ENCODE results near the gene GON4L.
"Not testable (repeated sequence)": the region's sequence is repeated elsewhere in the genome, so short reads cannot be mapped to it uniquely, and the experiment has no call there.

Gene GON4L

GRCh38 chr1:155896476-155896875, 39.5 kb upstream of the GON4L start:
- H3K9me3 ChIP-seq (ENCODE audit: control extremely low read depth in 1 of 5, control insufficient read depth in 4 of 5, insufficient read depth in 2 of 5, low read depth in 1 of 5, low read length in 4 of 5); H3K27me3 ChIP-seq (replicated peaks in 2 of 5; ENCODE audit: control insufficient read depth in 4 of 5, insufficient read depth in 5 of 5, low read length in 4 of 5); H3K4me3 ChIP-seq (ENCODE audit: control insufficient read depth in 1 of 7, extremely low read depth in 1 of 7, insufficient read depth in 4 of 7, low read depth in 2 of 7, low read length in 6 of 7); POLR2A ChIA-PET; DNase-seq; H3K27ac ChIP-seq (ENCODE audit: insufficient read depth in 1 of 2, low read depth in 1 of 2, low read length in 2 of 2, poor library complexity in 1 of 2, severe bottlenecking in 2 of 2); CTCF ChIA-PET: not testable (repeated sequence)
- Histone ChIP-seq H3K4me1 (ENCODE audit: control extremely low read depth in 1 of 4, control insufficient read depth in 4 of 4, insufficient read depth in 4 of 4, low read length in 3 of 4) (peaks cover 6 to 12% (median 10%) of the 10 kb centered on the region in 4 experiments), H3K36me3 (ENCODE audit: control insufficient read depth in 4 of 4, insufficient read depth in 4 of 4, low read length in 3 of 4) (peaks cover 17 to 39% (median 29%) of the 10 kb centered on the region in 4 experiments)
- WGBS (ENCODE audit: insufficient coverage) = 96% methylated on average over 8 of the region's 8 CpGs

GRCh38 chr1:155895617-155896016, 38.6 kb upstream of the GON4L start:
- H3K9me3 ChIP-seq (ENCODE audit: control extremely low read depth in 1 of 5, control insufficient read depth in 4 of 5, insufficient read depth in 2 of 5, low read depth in 1 of 5, low read length in 4 of 5); DNase-seq; H3K27ac ChIP-seq (ENCODE audit: insufficient read depth in 1 of 2, low read depth in 1 of 2, low read length in 2 of 2, poor library complexity in 1 of 2, severe bottlenecking in 2 of 2); H3K4me3 ChIP-seq (ENCODE audit: control insufficient read depth in 1 of 7, extremely low read depth in 1 of 7, insufficient read depth in 4 of 7, low read depth in 2 of 7, low read length in 6 of 7); H3K27me3 ChIP-seq (replicated peaks in 2 of 5; ENCODE audit: control insufficient read depth in 4 of 5, insufficient read depth in 5 of 5, low read length in 4 of 5): not testable (repeated sequence)
- 100% methylated on average over 2 of the region's 6 CpGs for WGBS (ENCODE audit: insufficient coverage)
- ChIA-PET POLR2A (interaction anchor here (0.6 to 0.8 kb wide), 2 partner anchors 8 to 10 kb away, joined by 3 read pairs; no protein-coding TSS in a partner anchor), CTCF (interaction anchor here (0.7 to 1.7 kb wide), 5 partner anchors 9 to 318 kb away, joined by 3 to 7 read pairs (median 3); no protein-coding TSS in a partner anchor)
- H3K4me1 ChIP-seq (ENCODE audit: control extremely low read depth in 1 of 4, control insufficient read depth in 4 of 4, insufficient read depth in 4 of 4, low read length in 3 of 4) = peaks cover 6 to 12% (median 10%) of the 10 kb centered on the region in 4 experiments
- H3K36me3 ChIP-seq (ENCODE audit: control insufficient read depth in 4 of 4, insufficient read depth in 4 of 4, low read length in 3 of 4) = peaks cover 14 to 31% (median 25%) of the 10 kb centered on the region in 4 experiments

- H3K36me3 ChIP-seq (ENCODE audit: control insufficient read depth in 4 of 4, insufficient read depth in 4 of 4, low read length in 3 of 4) = peaks cover 4 to 12% (median 11%) of the 10 kb centered on the region in 4 experiments
- ChIA-PET POLR2A (interaction anchor here (0.6 to 1.2 kb wide), 2 partner anchors 11 to 13 kb away, joined by 3 to 5 read pairs; no protein-coding TSS in a partner anchor), CTCF (interaction anchor here (0.7 to 2.8 kb wide), 5 partner anchors 10 to 90 kb away, joined by 3 to 13 read pairs (median 3); no protein-coding TSS in a partner anchor)
- no peaks in the 10 kb centered on the region for H3K9me3 ChIP-seq (ENCODE audit: control extremely low read depth in 1 of 5, control insufficient read depth in 4 of 5, insufficient read depth in 2 of 5, low read depth in 1 of 5, low read length in 4 of 5)
- no peaks in the 10 kb centered on the region for H3K27me3 ChIP-seq (replicated peaks in 2 of 5; ENCODE audit: control insufficient read depth in 4 of 5, insufficient read depth in 5 of 5, low read length in 4 of 5)
- peak; percentile 59 to 83 (median 75) for DNase-seq
- H3K4me1 ChIP-seq (ENCODE audit: control extremely low read depth in 1 of 4, control insufficient read depth in 4 of 4, insufficient read depth in 4 of 4, low read length in 3 of 4) = peaks cover 6 to 12% (median 10%) of the 10 kb centered on the region in 4 experiments
- peak overlapping the region in 2 of 7 experiments; percentile 3 to 16 for H3K4me3 ChIP-seq (ENCODE audit: control insufficient read depth in 1 of 7, extremely low read depth in 1 of 7, insufficient read depth in 4 of 7, low read depth in 2 of 7, low read length in 6 of 7)
- WGBS (ENCODE audit: insufficient coverage) = 80% methylated on average over 10 of the region's 10 CpGs
- H3K27ac ChIP-seq (ENCODE audit: insufficient read depth in 1 of 2, low read depth in 1 of 2, low read length in 2 of 2, poor library complexity in 1 of 2, severe bottlenecking in 2 of 2) = peak overlapping the region; percentile 21 to 50
Observed at GRCh38 chr1:155893389-155894142, 36.6 kb upstream of the GON4L start.

GRCh38 chr1:155892796-155893195, 35.8 kb upstream of the GON4L start:
- no peak overlapping the region for H3K4me3 ChIP-seq (ENCODE audit: control insufficient read depth in 1 of 7, extremely low read depth in 1 of 7, insufficient read depth in 4 of 7, low read depth in 2 of 7, low read length in 6 of 7)
- H3K9me3 ChIP-seq (ENCODE audit: control extremely low read depth in 1 of 5, control insufficient read depth in 4 of 5, insufficient read depth in 2 of 5, low read depth in 1 of 5, low read length in 4 of 5) = no peaks in the 10 kb centered on the region
- H3K36me3 ChIP-seq (ENCODE audit: control insufficient read depth in 4 of 4, insufficient read depth in 4 of 4, low read length in 3 of 4) = peaks cover 4 to 10% (median 8%) of the 10 kb centered on the region in 4 experiments
- ChIA-PET CTCF (interaction anchor here (0.8 to 2.8 kb wide), 6 partner anchors 10 to 104 kb away, joined by 3 to 13 read pairs (median 3); no protein-coding TSS in a partner anchor), POLR2A (interaction anchor here (0.6 kb wide), 1 partner anchor 132 kb away, joined by 3 read pairs; no protein-coding TSS in a partner anchor)
- H3K27me3 ChIP-seq (replicated peaks in 2 of 5; ENCODE audit: control insufficient read depth in 4 of 5, insufficient read depth in 5 of 5, low read length in 4 of 5) = no peaks in the 10 kb centered on the region
- peak overlapping the region; percentile 4 to 21 for H3K27ac ChIP-seq (ENCODE audit: insufficient read depth in 1 of 2, low read depth in 1 of 2, low read length in 2 of 2, poor library complexity in 1 of 2, severe bottlenecking in 2 of 2)
- no peak for DNase-seq
- H3K4me1 ChIP-seq (ENCODE audit: control extremely low read depth in 1 of 4, control insufficient read depth in 4 of 4, insufficient read depth in 4 of 4, low read length in 3 of 4) = peaks cover 6 to 12% (median 10%) of the 10 kb centered on the region in 4 experiments
- WGBS (ENCODE audit: insufficient coverage) = 94% methylated on average over 3 of the region's 3 CpGs

- no peak for DNase-seq
Observed at GRCh38 chr1:155890251-155890650, 33.2 kb upstream of the GON4L start.

GRCh38 chr1:155889566-155889965, 32.6 kb upstream of the GON4L start:
- H3K9me3 ChIP-seq (ENCODE audit: control extremely low read depth in 1 of 5, control insufficient read depth in 4 of 5, insufficient read depth in 2 of 5, low read depth in 1 of 5, low read length in 4 of 5) = no peaks in the 10 kb centered on the region
- ChIA-PET CTCF (no interaction called here), POLR2A (no interaction called here)
- H3K27ac ChIP-seq (ENCODE audit: insufficient read depth in 1 of 2, low read depth in 1 of 2, low read length in 2 of 2, poor library complexity in 1 of 2, severe bottlenecking in 2 of 2) = no peak overlapping the region
- H3K36me3 ChIP-seq (ENCODE audit: control insufficient read depth in 4 of 4, insufficient read depth in 4 of 4, low read length in 3 of 4) = peaks cover 0 to 6% (median 4%) of the 10 kb centered on the region in 4 experiments
- peaks cover 6 to 12% (median 10%) of the 10 kb centered on the region in 4 experiments for H3K4me1 ChIP-seq (ENCODE audit: control extremely low read depth in 1 of 4, control insufficient read depth in 4 of 4, insufficient read depth in 4 of 4, low read length in 3 of 4)
- DNase-seq = no peak
- H3K4me3 ChIP-seq (ENCODE audit: control insufficient read depth in 1 of 7, extremely low read depth in 1 of 7, insufficient read depth in 4 of 7, low read depth in 2 of 7, low read length in 6 of 7) = no peak overlapping the region
- H3K27me3 ChIP-seq (replicated peaks in 2 of 5; ENCODE audit: control insufficient read depth in 4 of 5, insufficient read depth in 5 of 5, low read length in 4 of 5) = no peaks in the 10 kb centered on the region
- WGBS (ENCODE audit: insufficient coverage) = 93% methylated on average over 2 of the region's 2 CpGs

More at GRCh38 chr1:155890251-155890650, 33.2 kb upstream of the GON4L start:
- Histone ChIP-seq H3K4me1 (ENCODE audit: control extremely low read depth in 1 of 4, control insufficient read depth in 4 of 4, insufficient read depth in 4 of 4, low read length in 3 of 4) (peaks cover 6 to 12% (median 10%) of the 10 kb centered on the region in 4 experiments), H3K36me3 (ENCODE audit: control insufficient read depth in 4 of 4, insufficient read depth in 4 of 4, low read length in 3 of 4) (peaks cover 0 to 6% (median 3%) of the 10 kb centered on the region in 4 experiments), H3K27ac (ENCODE audit: insufficient read depth in 1 of 2, low read depth in 1 of 2, low read length in 2 of 2, poor library complexity in 1 of 2, severe bottlenecking in 2 of 2) (no peak overlapping the region), H3K9me3 (ENCODE audit: control extremely low read depth in 1 of 5, control insufficient read depth in 4 of 5, insufficient read depth in 2 of 5, low read depth in 1 of 5, low read length in 4 of 5) (no peaks in the 10 kb centered on the region), H3K4me3 (ENCODE audit: control insufficient read depth in 1 of 7, extremely low read depth in 1 of 7, insufficient read depth in 4 of 7, low read depth in 2 of 7, low read length in 6 of 7) (no peak overlapping the region), H3K27me3 (replicated peaks in 2 of 5; ENCODE audit: control insufficient read depth in 4 of 5, insufficient read depth in 5 of 5, low read length in 4 of 5) (no peaks in the 10 kb centered on the region)
- POLR2A ChIA-PET = no interaction called here
- CTCF ChIA-PET = no interaction called here
- 0% methylated on average over 1 of the region's 3 CpGs for WGBS (ENCODE audit: insufficient coverage)

DNA sequence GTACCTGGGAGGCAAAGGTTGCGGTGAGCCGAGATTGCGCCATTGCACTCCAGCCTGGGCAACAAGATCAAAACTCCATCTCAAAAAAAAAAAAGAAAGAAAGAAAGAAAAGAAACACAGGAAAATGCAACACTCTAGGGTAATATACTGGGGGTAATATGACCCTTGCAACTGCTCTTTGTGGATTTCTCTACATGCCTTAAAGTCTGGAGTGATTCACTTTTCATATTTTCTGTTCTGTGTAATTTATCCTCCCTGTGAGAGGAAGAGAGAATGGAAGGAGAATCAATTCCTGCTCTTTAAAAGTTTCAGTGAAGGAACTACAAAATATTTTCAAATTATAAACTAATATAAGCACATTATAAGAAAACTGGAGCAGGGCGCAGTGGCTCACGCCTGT, 31.5 kb upstream of the GON4L start:
- no peak overlapping the region for H3K4me3 ChIP-seq (ENCODE audit: control insufficient read depth in 1 of 7, extremely low read depth in 1 of 7, insufficient read depth in 4 of 7, low read depth in 2 of 7, low read length in 6 of 7)
- DNase-seq = no peak
- H3K4me1 ChIP-seq (ENCODE audit: control extremely low read depth in 1 of 4, control insufficient read depth in 4 of 4, insufficient read depth in 4 of 4, low read length in 3 of 4) = peaks cover 2 to 6% (median 4%) of the 10 kb centered on the region in 4 experiments
- ChIA-PET CTCF (no interaction called here), POLR2A (no interaction called here)
- no peak overlapping the region for H3K27ac ChIP-seq (ENCODE audit: insufficient read depth in 1 of 2, low read depth in 1 of 2, low read length in 2 of 2, poor library complexity in 1 of 2, severe bottlenecking in 2 of 2)
- peaks cover 0 to 9% (median 4%) of the 10 kb centered on the region in 4 experiments for H3K36me3 ChIP-seq (ENCODE audit: control insufficient read depth in 4 of 4, insufficient read depth in 4 of 4, low read length in 3 of 4)
- H3K9me3 ChIP-seq (ENCODE audit: control extremely low read depth in 1 of 5, control insufficient read depth in 4 of 5, insufficient read depth in 2 of 5, low read depth in 1 of 5, low read length in 4 of 5) = no peaks in the 10 kb centered on the region
- H3K27me3 ChIP-seq (replicated peaks in 2 of 5; ENCODE audit: control insufficient read depth in 4 of 5, insufficient read depth in 5 of 5, low read length in 4 of 5) = no peaks in the 10 kb centered on the region
- 100% methylated on average over 2 of the region's 5 CpGs for WGBS (ENCODE audit: insufficient coverage)
